GM21390 (cell line): ENCODE measurements around the gene OTOF.

ENCODE experiments used
- ATAC-seq: cut with Tn5 transposase; IDR thresholded peaks from one replicate; pipeline ENCODE4 v1.9.1; 2021; ENCODE audit not compliant: unreplicated experiment

The OTOF gene

GRCh38 chr2:26454561-26455001 lies 23.3 kb downstream of the OTOF start:
- ATAC-seq: no peak

- ATAC-seq: no peak
Measured at GRCh38 chr2:26453421-26454329, 24.2 kb downstream of the OTOF start.

- no peak for ATAC-seq
Measured at GRCh38 chr2:26451700-26452099, 26.2 kb downstream of the OTOF start.

- no peak for ATAC-seq
Measured at GRCh38 chr2:26450031-26450635, 27.8 kb downstream of the OTOF start.

- no peak for ATAC-seq
Measured at GRCh38 chr2:26449278-26450030, 28.5 kb downstream of the OTOF start.

GRCh38 chr2:26448651-26449050 lies 29.3 kb downstream of the OTOF start:
- ATAC-seq: no peak

- no peak for ATAC-seq
Measured at GRCh38 chr2:26444236-26444635, 33.7 kb downstream of the OTOF start.

- no peak for ATAC-seq
Measured at GRCh38 chr2:26442707-26443106, 35.2 kb downstream of the OTOF start.

- no peak for ATAC-seq
Measured at GRCh38 chr2:26442301-26442700, 35.6 kb downstream of the OTOF start.

GRCh38 chr2:26438926-26439325 lies 39.0 kb downstream of the OTOF start:
- no peak for ATAC-seq

- no peak for ATAC-seq
Measured at GRCh38 chr2:26438526-26438925, 39.4 kb downstream of the OTOF start.

- no peak for ATAC-seq
Measured at GRCh38 chr2:26435106-26435505, 42.8 kb downstream of the OTOF start.

- ATAC-seq: no peak
Measured at GRCh38 chr2:26432859-26433258, 45.1 kb downstream of the OTOF start.

GRCh38 chr2:26432363-26432762 lies 45.6 kb downstream of the OTOF start:
- ATAC-seq: no peak

- ATAC-seq: no peak
Measured at GRCh38 chr2:26430826-26431225, 47.1 kb downstream of the OTOF start.

- no peak for ATAC-seq
Measured at GRCh38 chr2:26429779-26430578, 47.9 kb downstream of the OTOF start.

GRCh38 chr2:26428846-26429245 lies 49.1 kb downstream of the OTOF start:
- no peak for ATAC-seq

- no peak for ATAC-seq
Measured at GRCh38 chr2:26424221-26424620, 53.7 kb downstream of the OTOF start.

- ATAC-seq: no peak
Measured at GRCh38 chr2:26423750-26424149, 54.2 kb downstream of the OTOF start.

GRCh38 chr2:26422947-26423629 lies 54.8 kb downstream of the OTOF start:
- no peak for ATAC-seq
